HG02870 (cell line): ENCODE data around the gene HES2.
"Not testable (repeated sequence)": the region's sequence is repeated elsewhere in the genome, so short reads cannot be mapped to it uniquely, and the experiment has no call there.

ENCODE experiments used
- ATAC-seq: cut with Tn5 transposase; IDR thresholded peaks from one replicate; pipeline ENCODE4 v1.9.1; 2021; ENCODE audit warnings: mild to moderate bottlenecking, moderate library complexity; ENCODE audit not compliant: unreplicated experiment

The HES2 gene

DNA sequence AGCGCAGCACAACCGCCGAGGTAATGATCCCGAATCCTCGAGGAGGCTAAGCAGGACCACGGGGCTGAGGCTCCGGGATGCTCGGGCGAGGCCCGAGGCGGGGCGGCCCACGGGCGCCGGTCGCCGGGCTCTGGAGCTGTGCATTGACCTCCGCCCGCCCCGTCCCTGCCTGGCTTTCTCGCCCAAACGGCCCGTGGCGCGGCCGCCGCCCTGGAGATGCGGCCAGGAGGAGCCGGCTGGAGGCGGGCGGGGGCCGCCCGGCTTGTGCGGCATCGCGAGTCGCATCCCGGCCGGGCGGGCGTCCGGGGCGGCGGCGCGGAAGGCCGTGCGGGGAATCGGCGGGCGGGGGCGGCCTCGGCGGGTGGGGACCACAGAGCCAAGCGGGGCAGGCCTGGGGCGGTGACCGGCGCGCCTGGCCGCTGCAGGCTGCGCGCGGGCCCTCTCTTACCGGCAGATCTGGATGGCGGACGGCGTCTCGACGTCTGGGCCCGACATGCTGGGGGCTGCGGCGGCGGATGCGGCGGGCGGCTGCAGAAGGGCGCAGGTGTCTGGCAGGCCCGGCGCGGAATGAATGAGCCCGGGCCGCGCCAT, 26.8 kb downstream of the HES2 start:
- ATAC-seq = no peak

DNA sequence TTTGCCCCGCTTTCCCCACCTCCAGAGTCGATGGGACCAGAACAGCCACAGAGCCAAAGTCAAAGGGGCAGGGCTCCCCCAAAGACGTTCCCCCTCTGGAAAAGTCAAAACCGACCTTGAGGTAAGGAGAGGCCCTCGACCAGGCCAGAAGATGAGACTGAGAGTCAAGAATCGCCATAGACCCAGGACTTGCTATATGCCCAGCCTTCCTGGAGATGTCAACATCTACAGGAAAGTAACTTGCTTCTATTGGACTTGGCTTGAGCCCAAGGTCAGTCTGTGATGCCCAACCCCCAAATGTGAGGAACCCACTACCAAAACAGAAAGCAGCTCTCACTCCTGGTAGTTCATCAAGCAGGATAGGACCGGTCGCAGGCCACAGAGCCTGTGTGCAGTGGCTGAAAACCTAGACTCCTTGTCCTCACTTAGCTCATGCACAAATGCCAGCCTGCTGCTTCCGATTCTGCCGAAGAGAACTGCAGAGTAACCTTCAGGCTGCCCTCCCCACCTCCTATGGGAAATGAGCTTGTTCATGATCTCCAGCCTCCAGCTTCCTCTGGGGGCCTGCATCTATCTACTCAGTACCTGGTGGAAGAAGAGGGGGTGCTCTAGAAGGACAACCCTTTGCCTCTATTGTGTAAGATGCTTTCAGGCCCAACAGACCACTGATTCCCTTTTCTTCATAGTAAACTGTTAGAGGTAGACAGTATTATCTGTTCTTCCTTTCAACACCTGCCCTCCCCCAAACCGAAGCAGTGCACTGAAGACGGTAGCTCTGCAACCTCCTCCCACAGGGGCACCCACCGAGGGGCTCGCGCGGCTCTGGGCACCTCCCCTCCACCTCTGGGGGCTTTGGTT, 27.5 kb downstream of the HES2 start:
- ATAC-seq = no peak

DNA sequence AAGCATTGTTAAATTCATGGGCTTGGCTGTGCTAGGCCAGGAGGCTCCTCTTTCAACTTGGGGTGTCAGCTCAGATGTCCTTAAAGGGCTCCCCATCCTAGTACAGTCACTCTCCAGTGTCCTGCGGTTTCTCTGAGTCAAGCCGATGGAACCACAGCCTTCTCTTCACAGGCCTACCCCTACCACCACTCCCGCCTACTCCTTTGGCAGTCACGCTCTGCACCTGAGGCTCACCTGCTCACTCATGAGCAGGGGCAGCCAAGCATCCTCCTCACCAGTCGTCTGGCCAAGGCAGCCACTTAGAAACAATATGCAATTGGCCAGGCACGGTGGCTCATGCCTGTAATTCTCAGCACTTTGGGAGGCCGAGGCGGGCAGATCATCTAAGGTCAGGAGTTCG, 29.7 kb downstream of the HES2 start:
- no peak for ATAC-seq

DNA sequence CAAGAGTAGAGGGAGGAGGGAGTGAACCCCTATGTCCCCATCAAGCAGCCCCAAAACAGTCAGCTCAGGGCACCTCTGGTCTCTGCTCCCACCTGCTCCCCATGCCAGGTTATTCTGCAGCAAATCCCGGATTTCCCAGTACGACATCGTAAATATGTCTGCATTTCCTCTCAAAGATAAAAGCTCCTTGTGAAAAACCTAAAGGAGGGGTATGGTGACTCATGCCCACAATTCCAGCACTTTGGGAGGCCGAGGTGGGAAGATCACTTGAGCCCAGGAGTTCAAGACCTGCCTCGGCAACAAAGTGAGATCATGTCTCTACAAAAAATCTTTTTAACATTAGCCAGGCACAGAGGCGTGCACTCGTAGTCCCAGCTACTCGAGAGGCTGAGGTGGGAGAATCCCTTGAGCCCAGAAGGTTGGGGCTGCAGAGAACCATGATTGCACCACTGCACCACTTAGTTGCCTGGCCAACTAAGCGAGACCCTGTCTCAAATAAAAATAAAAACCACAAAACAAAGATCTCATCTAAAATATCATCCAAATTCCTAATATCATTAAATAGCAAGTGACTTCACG, 33.3 kb downstream of the HES2 start:
- no peak for ATAC-seq

DNA sequence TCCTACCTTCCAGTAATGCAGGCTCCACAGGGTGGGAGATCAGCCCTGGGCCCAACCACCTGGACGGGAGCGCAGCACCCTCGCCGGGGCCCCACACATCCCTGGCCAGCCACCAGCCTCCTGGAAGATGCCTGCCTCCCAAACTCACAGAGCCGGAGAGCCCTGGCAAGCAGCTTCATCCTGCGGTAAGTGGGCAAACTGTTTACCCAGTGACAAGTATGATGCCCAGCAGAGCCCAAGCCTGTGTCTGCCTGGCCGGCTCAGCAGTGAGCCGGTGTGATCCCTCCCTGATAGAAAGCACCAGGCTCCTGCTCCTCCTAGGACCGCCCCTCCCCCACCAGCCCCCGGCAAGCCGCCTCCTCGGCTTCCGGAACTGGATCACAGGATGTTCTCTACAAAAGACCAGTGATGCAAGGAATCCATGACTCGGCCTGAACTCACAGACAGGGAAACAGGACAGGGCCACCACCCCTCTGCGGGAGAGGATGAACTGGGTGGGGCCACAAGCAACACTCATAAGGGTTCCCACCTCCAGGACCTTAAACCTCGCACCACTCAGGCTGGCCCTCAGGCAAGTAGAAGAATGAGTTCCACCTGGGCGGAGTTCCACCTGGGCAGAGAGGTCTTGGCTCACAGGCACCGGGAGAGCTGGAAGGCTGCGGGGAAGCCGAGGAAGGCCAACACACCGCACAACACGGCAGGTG, 34.1 kb downstream of the HES2 start:
- no peak for ATAC-seq

DNA sequence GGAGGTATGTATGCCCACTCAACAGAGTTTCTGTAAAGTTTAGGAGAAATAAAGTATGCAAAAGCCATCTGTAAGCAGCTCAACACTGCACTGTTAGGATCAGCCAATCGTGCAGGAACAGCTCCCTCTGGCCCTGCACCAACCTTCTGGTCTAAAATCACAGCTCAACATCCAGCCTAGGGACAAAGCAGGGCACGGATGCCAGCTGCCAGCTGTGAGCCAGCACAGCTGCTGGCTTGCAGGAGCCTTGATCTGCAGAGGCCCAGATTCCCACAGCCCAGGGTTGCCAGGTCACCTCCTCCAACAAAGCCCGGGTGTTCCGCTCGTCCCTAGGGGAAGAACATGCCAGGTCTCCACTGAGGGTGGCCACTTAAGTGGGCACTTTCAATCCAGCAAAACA, 34.8 kb downstream of the HES2 start:
- no peak for ATAC-seq

DNA sequence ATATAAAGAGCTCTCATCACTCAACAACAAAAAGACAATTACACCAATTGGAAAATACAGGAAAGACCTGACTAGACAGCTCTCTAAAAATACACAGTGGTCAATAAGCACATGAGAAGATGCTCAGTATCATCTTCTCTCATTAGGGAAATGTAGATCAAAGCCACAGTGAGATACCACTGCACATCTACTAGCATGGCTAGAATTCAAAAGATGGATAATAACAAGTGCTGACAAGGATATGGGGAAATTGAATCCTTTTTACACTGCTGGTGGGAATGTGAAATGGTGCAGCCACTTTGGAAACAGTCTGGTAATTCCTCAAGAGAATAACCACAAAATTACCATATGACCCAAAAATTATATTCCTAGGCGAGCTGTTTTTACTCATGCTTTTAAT, 35.6 kb downstream of the HES2 start:
- no peak for ATAC-seq

DNA sequence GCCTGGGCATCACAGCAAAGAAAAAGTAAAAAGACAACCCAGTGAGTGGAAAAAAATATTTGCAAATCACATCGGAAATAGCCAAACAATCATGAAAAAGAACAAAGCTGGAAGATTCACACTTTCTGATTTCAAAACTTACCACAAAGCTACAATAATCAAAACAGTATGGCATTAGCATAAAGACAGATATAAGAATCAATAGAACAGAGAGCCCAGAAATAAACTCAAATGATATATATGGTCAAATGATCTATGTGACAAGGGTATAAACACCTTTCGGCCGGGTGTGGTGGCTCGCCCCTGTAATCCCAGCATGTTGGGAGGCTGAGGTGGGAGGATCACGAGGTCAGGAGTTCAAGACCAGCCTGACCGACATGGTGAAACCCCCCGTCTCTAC, 39.7 kb downstream of the HES2 start:
- no peak for ATAC-seq

DNA sequence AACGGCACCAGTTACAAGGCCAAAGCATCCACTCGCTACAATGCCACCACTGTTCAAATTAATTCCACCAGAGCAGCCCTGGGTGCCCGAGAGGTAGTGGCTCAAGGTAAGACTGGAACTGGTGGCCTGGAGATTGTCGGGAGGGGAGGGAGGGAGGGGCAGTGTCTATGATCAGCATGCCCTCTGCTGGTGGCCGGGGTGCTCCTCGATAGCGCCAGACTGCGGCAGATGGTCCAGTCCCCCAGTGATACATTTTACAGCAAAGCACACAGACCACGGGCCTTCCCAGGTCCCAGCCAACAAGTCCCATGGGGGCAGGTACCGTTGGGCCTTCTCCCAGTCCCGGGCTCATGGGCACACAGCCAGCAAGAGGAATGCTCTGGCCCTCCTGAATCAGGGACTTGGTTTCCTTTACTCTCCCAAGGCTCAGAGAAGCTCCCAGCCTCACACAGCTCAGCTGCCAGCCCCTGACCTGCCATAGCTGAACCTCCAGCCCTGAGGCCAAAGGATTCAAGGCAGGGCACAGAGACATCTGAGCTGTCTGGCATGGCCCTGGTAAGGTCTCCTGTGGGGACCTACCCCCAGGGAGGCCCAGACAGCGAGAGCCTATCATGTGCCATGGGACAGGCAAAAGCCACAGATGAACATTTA, 41.5 kb downstream of the HES2 start:
- no peak for ATAC-seq

DNA sequence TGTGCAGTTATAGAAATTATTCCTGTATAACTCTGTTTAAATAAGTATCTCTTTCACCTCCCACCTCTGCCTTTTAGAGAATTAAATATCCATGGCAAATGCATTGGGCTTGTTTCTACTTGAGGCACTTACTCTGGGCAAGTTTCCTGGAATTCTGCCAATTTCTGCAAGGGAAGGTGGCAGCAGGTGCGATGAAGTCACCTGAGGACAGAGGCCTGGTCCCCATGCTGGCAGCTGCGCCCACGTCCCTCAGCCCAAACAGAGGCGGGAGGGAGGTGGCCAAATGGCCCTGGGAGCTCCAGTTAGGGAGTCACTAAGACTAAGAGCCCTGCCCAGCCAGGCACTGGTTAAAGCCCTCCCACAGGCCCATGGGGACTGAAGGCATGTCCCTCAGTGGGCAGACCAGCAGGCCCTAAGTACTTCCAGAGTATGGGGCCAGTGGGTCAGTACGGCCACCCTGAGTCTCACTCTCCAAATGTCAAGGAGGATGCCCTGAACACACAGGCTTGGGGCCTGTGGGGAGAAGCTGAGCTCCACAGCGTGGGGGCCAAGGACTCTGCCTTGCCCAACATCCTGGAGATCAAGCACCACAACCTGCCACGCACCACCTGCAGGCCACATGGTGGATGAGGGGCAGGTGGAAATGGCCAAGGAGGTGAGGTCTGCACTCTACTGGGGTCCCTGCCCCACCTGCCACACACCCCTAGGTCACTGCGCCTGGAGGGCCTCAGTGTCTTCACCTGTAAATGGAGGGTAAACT, 45.6 kb downstream of the HES2 start:
- no peak for ATAC-seq

DNA sequence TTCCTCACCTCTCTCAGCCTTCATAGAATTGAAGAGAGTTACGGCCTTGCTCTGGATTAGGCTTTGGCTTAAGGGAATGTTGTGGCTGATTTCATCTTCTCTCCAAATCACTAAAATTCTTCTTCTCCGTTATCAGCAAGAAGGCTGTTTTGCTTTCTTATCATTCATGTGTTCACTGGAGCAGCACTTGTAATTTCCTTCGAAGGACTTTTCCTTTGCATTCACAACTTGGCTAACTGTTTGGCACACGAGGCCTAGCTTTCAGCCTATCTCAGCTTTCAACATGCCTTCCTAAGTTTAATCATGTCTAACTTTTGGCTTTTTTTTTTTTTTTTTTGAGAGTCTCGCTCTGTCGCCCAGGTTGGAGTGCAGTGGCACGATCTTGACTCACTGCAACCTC, 47.5 kb downstream of the HES2 start:
- ATAC-seq = not testable (repeated sequence)

DNA sequence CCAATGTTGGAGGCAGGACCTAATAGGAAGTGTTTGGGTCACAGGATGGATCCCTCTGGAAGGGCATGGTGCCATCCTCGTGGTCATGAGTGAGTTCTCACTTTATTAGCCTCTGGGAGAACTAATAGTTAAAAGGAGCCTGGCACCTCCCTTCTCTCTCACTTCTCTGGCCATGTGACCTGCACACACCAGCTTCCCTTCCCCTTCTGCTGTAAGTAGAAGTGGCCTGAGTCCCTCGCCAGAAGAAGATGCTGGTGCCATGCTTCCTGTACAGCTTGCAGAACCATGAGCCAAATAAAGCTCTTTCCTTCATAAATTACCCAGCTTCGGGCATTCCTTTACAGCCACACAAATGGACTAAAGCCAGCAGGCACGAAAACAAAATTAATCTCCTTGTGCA, 49.7 kb downstream of the HES2 start:
- no peak for ATAC-seq

DNA sequence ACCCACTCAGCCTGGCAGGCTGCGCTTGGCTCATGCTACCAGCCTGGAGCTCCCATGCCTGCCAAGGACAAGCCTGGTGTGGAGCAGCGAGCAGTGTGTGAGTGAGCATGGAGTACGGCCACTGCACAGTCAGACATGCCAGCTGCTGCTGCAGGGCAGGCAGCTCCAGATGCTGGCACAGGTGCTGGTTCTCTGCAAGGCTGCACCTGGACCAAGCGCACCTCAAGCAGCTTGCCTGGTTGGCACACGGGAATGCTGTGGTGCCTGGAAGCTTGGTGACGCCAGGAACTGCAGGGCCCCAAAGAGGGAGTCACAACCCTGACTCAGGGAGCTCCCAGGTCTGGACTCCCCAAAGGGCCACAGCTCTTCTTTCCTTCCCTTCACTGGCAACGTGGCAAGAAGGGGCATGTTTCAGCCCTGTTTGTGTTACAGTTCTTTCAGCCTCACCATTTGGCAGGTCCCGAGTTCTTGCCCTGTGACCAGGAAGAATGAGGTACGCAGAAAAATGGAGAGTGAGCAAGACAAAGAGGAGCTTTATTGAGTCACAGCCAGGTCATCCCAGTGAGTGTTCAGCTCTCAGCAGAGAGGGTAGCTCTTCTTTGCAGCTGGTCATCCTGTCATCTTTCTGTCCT, 52.2 kb downstream of the HES2 start:
- no peak for ATAC-seq

DNA sequence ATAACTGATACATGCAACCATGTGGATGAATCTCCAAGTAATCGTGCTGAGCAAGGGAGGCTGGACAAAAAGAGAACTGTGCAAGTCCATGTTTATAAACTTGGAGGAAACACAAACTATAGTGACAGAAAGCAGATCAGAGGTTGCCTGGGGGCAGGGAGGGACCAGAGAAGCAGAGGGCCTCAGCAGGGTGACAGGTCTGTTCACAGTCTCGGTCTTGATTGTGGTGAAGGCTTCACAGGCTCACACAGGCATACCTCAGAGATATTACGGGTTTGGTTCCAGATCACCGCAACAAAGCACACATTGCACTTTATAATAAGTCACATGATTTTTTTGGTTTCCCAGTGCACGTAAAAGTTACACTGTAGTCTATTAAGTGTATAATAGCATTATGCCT, 54.7 kb downstream of the HES2 start:
- no peak for ATAC-seq

DNA sequence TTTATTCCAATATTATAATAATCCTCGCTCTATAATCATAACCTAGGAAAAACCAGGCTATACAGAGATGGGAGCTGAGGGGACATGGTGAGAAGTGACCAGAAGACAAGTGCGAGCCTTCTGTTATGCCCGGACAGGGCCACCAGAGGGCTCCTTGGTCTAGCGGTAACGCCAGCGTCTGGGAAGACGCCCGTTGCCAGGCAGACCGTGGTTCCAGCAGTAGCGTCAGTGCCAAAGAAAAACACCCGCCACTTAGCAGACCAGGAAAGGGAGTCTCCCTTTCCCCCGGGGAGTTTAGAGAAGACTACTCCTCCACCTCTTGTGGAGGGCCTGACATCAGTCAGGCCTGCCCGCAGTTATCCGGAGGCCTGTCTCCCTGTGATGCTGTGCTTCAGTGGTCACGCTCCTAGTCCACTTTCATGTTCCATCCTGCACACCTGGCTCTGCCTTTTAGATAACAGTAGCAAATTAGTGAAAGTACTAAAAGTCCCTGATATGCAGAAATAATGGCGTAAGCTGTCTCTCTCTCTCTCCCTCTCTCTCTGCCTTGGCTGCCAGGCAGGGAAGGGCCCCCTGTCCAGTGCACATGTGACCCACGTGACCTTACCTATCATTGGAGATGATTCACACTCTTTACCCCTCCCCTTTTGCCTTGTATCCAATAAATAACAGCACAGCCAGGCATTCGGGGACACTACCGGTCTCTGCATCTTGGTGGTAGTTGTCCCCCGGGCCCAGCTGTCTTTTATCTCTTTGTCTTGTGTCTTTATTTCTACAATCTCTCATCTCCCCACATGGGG, 56.4 kb downstream of the HES2 start:
- not testable (repeated sequence) for ATAC-seq
